Panc1 (cell line): ENCODE measurements around the gene CEACAM21. TPM values are rescaled to one million over a fixed set of nuclear protein-coding genes. Genes with fewer than 3 reads are reported as not detected.

ENCODE experiments used
- ATAC-seq: fragments of 200-7000 bp; cut with Tn5 transposase; 2 replicates; pipeline ENCODE4 v1.9.1; 2020; ENCODE audit warnings: mild to moderate bottlenecking, moderate library complexity
- BruUV-seq: library from RNA; stranded (reverse); fragments of 400-500 nt; replicated peaks from 2 replicates; lab custom pipeline; 2021; lab: Mats Ljungman, UMichigan
- CTCF ChIA-PET: fragments of 300-600 bp; sonication (Branson Sonifier 250); formaldehyde crosslinking; loops from one replicate; lab custom pipeline; 2022; ENCODE audit warnings: antibody characterized with exemption; lab: Charles Lee
- POLR2A ChIA-PET: fragments of 300-600 bp; sonication (Branson Sonifier 250); formaldehyde crosslinking; loops from one replicate; lab custom pipeline; 2022; ENCODE audit warnings: antibody characterized with exemption; lab: Charles Lee
- DNase-seq: peaks from one replicate; pipeline ENCODE4 v3.0.0-alpha.2; 2010; ENCODE audit warnings: low read depth, low spot score
- H3K27ac ChIP-seq: 2 replicates; pipeline ENCODE4 v1.5.1; 2011; ENCODE audit warnings: mild to moderate bottlenecking, low read length, inconsistent platforms
- H3K27me3 ChIP-seq: fragments of 200-500 bp; sonication (Bioruptor generic); 2 replicates; pipeline ENCODE4 v1.6.0; 2014; ENCODE audit warnings: low read length, inconsistent platforms; ENCODE audit not compliant: control insufficient read depth, insufficient read depth
- H3K36me3 ChIP-seq: fragments of 200-500 bp; sonication (Bioruptor generic); 2 replicates; pipeline ENCODE4 v1.5.1; 2014; ENCODE audit warnings: inconsistent platforms, mild to moderate bottlenecking, low read length, moderate library complexity; ENCODE audit not compliant: control insufficient read depth, insufficient read depth
- H3K4me1 ChIP-seq: 2 replicates; pipeline ENCODE4 v1.5.1; 2011; ENCODE audit warnings: inconsistent platforms, mild to moderate bottlenecking, low read length, moderate library complexity; ENCODE audit not compliant: control insufficient read depth, insufficient read depth
- H3K4me3 ChIP-seq, 2 experiments: 2 replicates each; pipeline ENCODE4 v1.5.1; 2011 to 2012; ENCODE audit warnings: low read depth in 2 of 2, low read length in 2 of 2, mild to moderate bottlenecking in 2 of 2, inconsistent platforms in 1 of 2, moderate library complexity in 1 of 2
- H3K9me3 ChIP-seq: fragments of 200-500 bp; sonication (Bioruptor generic); 2 replicates; pipeline ENCODE4 v1.5.1; 2014; ENCODE audit warnings: low read depth, mild to moderate bottlenecking, inconsistent platforms, low read length, moderate library complexity; ENCODE audit not compliant: control insufficient read depth, insufficient read depth
- CTCF ChIP-seq: fragments of 450-650 bp; IDR thresholded peaks from 2 replicates; pipeline ENCODE4 v1.5.1; 2017; ENCODE audit warnings: mild to moderate bottlenecking
- POLR2AphosphoS5 ChIP-seq: IDR thresholded peaks from 2 replicates; pipeline ENCODE4 v1.6.1; 2012; ENCODE audit warnings: mild to moderate bottlenecking, low read depth, low read length, moderate library complexity
- SIN3A ChIP-seq: IDR thresholded peaks from 2 replicates; pipeline ENCODE4 v1.6.1; 2012; ENCODE audit warnings: low read depth, mild to moderate bottlenecking, low read length, moderate library complexity, borderline replicate concordance; ENCODE audit not compliant: insufficient read depth
- TCF7L2 ChIP-seq: IDR thresholded peaks from 2 replicates; pipeline ENCODE4 v1.6.1; 2011; ENCODE audit warnings: mild to moderate bottlenecking, low read depth, low read length, inconsistent platforms
- in situ Hi-C: cut with HindIII; loops from 2 replicates; pipeline ENCODE4 v1.10.0; 2016; ENCODE audit warnings: low sequenced_read_pairs, low pct_unique_long_range_greater_than_20kb
- intact Hi-C: fragments of 100-400 bp; cut with micrococcal nuclease; formaldehyde crosslinking; loops from one replicate; pipeline ENCODE4 v1.10.0; 2022; ENCODE audit not compliant: unreplicated experiment
- total RNA-seq: library from RNA; stranded (reverse); gene quantifications from one replicate; pipeline ENCODE4 v1.2.1, GENCODE V29; 2021; ENCODE audit not compliant: unreplicated experiment
- TF ChIP-seq, protein P1 (sequence below), 2 experiments: IDR thresholded peaks; 2 replicates each; pipeline ENCODE4 v1.6.1; 2011 to 2012; ENCODE audit warnings: low read depth in 2 of 2, control low read depth in 1 of 2, low read length in 1 of 2, mild to moderate bottlenecking in 1 of 2, moderate library complexity in 1 of 2; ENCODE audit not compliant: insufficient read depth in 1 of 2

CEACAM21 gene
- total RNA-seq, 1 experiment from 2014 or later = not detected

DNA sequence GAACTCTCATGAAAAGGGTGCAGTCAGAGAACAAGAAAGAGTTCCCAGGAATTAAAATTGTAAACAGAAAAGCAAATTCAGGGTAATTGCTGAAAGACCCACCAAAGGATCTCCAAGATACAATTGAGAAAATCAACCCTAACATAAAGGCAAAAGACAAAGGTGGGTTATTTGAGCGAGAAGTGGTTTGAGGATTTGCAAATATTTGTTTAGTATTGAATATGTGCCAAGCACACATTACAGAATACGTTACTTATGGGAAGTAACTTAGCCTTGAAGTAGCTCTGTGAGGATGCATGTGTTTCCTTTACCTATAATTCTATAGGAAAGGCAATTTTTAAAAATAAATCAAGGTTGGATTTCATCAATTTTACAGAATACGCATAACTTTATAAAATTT lies 10.0 kb upstream of the CEACAM21 start:
- ATAC-seq = no peak

GRCh38 chr19:41569481-41570150 lies 6.3 kb upstream of the CEACAM21 start:
- POLR2A ChIA-PET = no interaction called here
- H3K4me3 ChIP-seq = no peak overlapping the region
- no TSS peak for BruUV-seq
- DNase-seq = no peak
- no peak overlapping the region for H3K27ac ChIP-seq
- ATAC-seq = no peak
- H3K36me3 ChIP-seq = no peaks in the 10 kb centered on the region
- peaks cover 4% of the 10 kb centered on the region for H3K27me3 ChIP-seq
- intact Hi-C loops (no loop called here), in situ Hi-C loops (no loop called here)
- no peak for TF ChIP-seq POLR2AphosphoS5
- no peak for TF ChIP-seq SIN3A
- no peak for TF ChIP-seq TCF7L2
- TF ChIP-seq, protein P1, sequence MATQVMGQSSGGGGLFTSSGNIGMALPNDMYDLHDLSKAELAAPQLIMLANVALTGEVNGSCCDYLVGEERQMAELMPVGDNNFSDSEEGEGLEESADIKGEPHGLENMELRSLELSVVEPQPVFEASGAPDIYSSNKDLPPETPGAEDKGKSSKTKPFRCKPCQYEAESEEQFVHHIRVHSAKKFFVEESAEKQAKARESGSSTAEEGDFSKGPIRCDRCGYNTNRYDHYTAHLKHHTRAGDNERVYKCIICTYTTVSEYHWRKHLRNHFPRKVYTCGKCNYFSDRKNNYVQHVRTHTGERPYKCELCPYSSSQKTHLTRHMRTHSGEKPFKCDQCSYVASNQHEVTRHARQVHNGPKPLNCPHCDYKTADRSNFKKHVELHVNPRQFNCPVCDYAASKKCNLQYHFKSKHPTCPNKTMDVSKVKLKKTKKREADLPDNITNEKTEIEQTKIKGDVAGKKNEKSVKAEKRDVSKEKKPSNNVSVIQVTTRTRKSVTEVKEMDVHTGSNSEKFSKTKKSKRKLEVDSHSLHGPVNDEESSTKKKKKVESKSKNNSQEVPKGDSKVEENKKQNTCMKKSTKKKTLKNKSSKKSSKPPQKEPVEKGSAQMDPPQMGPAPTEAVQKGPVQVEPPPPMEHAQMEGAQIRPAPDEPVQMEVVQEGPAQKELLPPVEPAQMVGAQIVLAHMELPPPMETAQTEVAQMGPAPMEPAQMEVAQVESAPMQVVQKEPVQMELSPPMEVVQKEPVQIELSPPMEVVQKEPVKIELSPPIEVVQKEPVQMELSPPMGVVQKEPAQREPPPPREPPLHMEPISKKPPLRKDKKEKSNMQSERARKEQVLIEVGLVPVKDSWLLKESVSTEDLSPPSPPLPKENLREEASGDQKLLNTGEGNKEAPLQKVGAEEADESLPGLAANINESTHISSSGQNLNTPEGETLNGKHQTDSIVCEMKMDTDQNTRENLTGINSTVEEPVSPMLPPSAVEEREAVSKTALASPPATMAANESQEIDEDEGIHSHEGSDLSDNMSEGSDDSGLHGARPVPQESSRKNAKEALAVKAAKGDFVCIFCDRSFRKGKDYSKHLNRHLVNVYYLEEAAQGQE (IDR thresholded peaks at IDR 0.05; ENCODE audit: insufficient read depth in 1 of 2, low read depth in 2 of 2, low read length in 1 of 2) = no peak
- TF ChIP-seq CTCF = no peak
- CTCF ChIA-PET = interaction anchor here (0.7 to 2.4 kb wide), 3 partner anchors 10 to 124 kb away, joined by 3 to 11 read pairs (median 3); no protein-coding TSS in a partner anchor
- H3K9me3 ChIP-seq = no peaks in the 10 kb centered on the region
- no peaks in the 10 kb centered on the region for H3K4me1 ChIP-seq

More for the DNA sequence above, 10.0 kb upstream of the CEACAM21 start:
- in situ Hi-C loops = no loop called here
- no peaks in the 10 kb centered on the region for H3K9me3 ChIP-seq
- no peak overlapping the region for H3K4me3 ChIP-seq
- intact Hi-C loops = no loop called here
- no peaks in the 10 kb centered on the region for H3K36me3 ChIP-seq
- H3K27ac ChIP-seq = no peak overlapping the region
- no TSS peak for BruUV-seq
- peaks cover 4% of the 10 kb centered on the region; the same call in 1 of the 2 replicates for H3K27me3 ChIP-seq
- ChIA-PET CTCF (no interaction called here), POLR2A (no interaction called here)
- no peak for DNase-seq
- TF ChIP-seq, protein P1 (IDR thresholded peaks at IDR 0.05; ENCODE audit: insufficient read depth in 1 of 2, low read depth in 2 of 2, low read length in 1 of 2) = no peak
- TF ChIP-seq SIN3A (no peak), POLR2AphosphoS5 (no peak), CTCF (no peak), TCF7L2 (no peak)
- H3K4me1 ChIP-seq = no peaks in the 10 kb centered on the region
